Lung microvascular endothelial cell (primary cell): Measurements from ENCODE around the gene IRS2. TPM values are rescaled to one million over a fixed set of nuclear protein-coding genes. Genes with fewer than 3 reads are reported as not detected.

Experiments used
- DNase-seq, 2 donors: peaks; one replicate each; pipeline versions ENCODE4 v3.0.0 to v3.0.0-alpha.2; 2010; ENCODE audit warnings: low read depth in 2 of 2
- total RNA-seq: library from RNA; depleted of rRNA; stranded (reverse); fragments of >200 nt; gene quantifications from 2 replicates; pipeline ENCODE4 v1.2.1, GENCODE V29; 2014

Gene IRS2
- total RNA-seq, 1 donor from 2014 or later: 1.4 TPM

- DNase-seq: peak in 1 of 2 donors; percentile 4
Measured at GRCh38 chr13:109782066-109782822, 4.1 kb downstream of the IRS2 start.

- DNase-seq: no peak
Measured at GRCh38 chr13:109781384-109782065, 4.9 kb downstream of the IRS2 start.

- no peak for DNase-seq
Measured at GRCh38 chr13:109780845-109781383, 5.5 kb downstream of the IRS2 start.

GRCh38 chr13:109779876-109780510 is 6.4 kb downstream of the IRS2 start:
- no peak for DNase-seq

GRCh38 chr13:109779074-109779473 is 7.3 kb downstream of the IRS2 start:
- DNase-seq: no peak

- DNase-seq: peak; percentile 37 to 76
Measured at GRCh38 chr13:109778102-109778542, 8.3 kb downstream of the IRS2 start.

GRCh38 chr13:109776575-109776974 is 9.8 kb downstream of the IRS2 start:
- no peak for DNase-seq

- no peak for DNase-seq
Measured at GRCh38 chr13:109773786-109774185, 12.6 kb downstream of the IRS2 start.

- no peak for DNase-seq
Measured at GRCh38 chr13:109773276-109773675, 13.1 kb downstream of the IRS2 start.

GRCh38 chr13:109771926-109772325 is 14.5 kb downstream of the IRS2 start:
- DNase-seq: no peak

GRCh38 chr13:109770436-109770835 is 15.9 kb downstream of the IRS2 start:
- no peak for DNase-seq

GRCh38 chr13:109769921-109770320 is 16.5 kb downstream of the IRS2 start:
- no peak for DNase-seq

GRCh38 chr13:109769275-109769674 is 17.1 kb downstream of the IRS2 start:
- DNase-seq: no peak

- DNase-seq: no peak
Measured at GRCh38 chr13:109768616-109769015, 17.8 kb downstream of the IRS2 start.

GRCh38 chr13:109768176-109768575 is 18.2 kb downstream of the IRS2 start:
- DNase-seq: no peak

- no peak for DNase-seq
Measured at GRCh38 chr13:109767023-109767422, 19.4 kb downstream of the IRS2 start.

GRCh38 chr13:109764470-109765291 is 21.7 kb downstream of the IRS2 start:
- no peak for DNase-seq

- DNase-seq: no peak
Measured at GRCh38 chr13:109764045-109764444, 22.3 kb downstream of the IRS2 start.

- no peak for DNase-seq
Measured at GRCh38 chr13:109762791-109763190, 23.6 kb downstream of the IRS2 start.

- no peak for DNase-seq
Measured at GRCh38 chr13:109761695-109762094, 24.7 kb downstream of the IRS2 start.

- DNase-seq: no peak
Measured at GRCh38 chr13:109760951-109761350, 25.4 kb downstream of the IRS2 start.
